Upper lobe of left lung (tissue), 4 donors: Measurements from ENCODE around the gene RHO.

Experiments
- EP300 ChIP-seq, 4 donors: sonication (generic); formaldehyde crosslinking; IDR thresholded peaks; one replicate each; pipeline ENCODE4 v1.5.1; 2017; ENCODE audit warnings: antibody characterized with exemption in 4 of 4, control low read depth in 2 of 4
- POLR2A ChIP-seq, 4 donors: fragments of 450-650 bp; IDR thresholded peaks; one replicate each; pipeline ENCODE4 v1.5.1; 2016 to 2017; ENCODE audit warnings: antibody characterized with exemption in 4 of 4, mild to moderate bottlenecking in 2 of 4
- TF ChIP-seq, protein P1 (sequence below), 6 experiments: fragments of 450-650 bp in 4 of 6; fragments of 200-600 bp in 2 of 6; sonication (generic) in 2 of 6; IDR thresholded peaks; one replicate each; pipeline ENCODE4 v1.5.1; 2016 to 2019; ENCODE audit warnings: antibody characterized with exemption in 6 of 6

DNA sequence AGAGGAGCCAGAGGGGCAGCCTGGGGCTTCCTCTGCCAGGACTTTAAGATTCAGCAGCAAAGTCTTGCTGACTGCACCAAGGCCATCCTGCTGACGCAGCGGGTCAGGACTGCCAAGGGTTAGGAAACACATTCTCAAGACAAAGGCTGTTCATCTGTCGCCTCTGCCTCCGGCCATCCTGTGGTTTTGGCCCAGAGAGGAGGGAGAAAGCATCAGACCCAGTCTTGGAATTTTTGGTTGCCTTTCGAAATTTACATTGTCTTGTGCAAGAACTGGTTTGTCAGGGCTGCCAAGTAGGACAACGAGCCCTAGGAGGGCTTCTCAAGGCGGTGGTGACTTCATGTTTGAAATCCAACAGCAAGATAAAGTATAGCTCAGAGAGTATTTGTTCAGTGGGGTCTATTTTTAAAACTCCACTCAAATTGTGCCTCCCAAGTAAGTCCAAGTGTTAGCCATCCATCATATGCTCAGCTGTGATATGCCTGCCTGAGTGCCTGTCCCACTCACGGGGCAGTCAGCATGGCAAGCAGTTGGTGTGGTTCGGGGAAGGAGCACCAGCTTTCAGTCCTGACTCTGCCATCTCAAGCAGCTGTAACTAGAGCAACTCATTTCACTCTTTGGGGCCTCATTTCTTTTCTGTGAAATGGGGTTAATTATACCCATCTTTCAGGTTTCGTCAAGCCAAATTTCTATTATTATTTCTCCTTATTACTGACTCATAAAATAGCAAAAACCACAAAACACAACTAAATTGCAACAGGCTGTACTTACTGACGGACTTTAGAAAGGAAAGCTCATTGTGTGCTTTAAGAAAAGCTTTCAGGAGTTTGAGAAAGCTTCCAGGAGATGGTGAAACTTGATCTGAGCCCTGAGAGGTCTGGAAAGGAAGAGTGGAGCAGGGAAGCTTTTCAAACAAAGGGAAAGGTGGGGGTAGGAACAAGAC lies 42.4 kb upstream of the RHO start:
- TF ChIP-seq, protein P1, sequence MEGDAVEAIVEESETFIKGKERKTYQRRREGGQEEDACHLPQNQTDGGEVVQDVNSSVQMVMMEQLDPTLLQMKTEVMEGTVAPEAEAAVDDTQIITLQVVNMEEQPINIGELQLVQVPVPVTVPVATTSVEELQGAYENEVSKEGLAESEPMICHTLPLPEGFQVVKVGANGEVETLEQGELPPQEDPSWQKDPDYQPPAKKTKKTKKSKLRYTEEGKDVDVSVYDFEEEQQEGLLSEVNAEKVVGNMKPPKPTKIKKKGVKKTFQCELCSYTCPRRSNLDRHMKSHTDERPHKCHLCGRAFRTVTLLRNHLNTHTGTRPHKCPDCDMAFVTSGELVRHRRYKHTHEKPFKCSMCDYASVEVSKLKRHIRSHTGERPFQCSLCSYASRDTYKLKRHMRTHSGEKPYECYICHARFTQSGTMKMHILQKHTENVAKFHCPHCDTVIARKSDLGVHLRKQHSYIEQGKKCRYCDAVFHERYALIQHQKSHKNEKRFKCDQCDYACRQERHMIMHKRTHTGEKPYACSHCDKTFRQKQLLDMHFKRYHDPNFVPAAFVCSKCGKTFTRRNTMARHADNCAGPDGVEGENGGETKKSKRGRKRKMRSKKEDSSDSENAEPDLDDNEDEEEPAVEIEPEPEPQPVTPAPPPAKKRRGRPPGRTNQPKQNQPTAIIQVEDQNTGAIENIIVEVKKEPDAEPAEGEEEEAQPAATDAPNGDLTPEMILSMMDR (IDR thresholded peaks at IDR 0.05): no peak
- TF ChIP-seq EP300 (IDR thresholded peaks at IDR 0.05) (peak in 1 of 4 donors; percentile 44), POLR2A (IDR thresholded peaks at IDR 0.05) (peak in 1 of 4 donors; percentile 55)
